ENCODE data around the gene MINK1.

Gene MINK1

DNA sequence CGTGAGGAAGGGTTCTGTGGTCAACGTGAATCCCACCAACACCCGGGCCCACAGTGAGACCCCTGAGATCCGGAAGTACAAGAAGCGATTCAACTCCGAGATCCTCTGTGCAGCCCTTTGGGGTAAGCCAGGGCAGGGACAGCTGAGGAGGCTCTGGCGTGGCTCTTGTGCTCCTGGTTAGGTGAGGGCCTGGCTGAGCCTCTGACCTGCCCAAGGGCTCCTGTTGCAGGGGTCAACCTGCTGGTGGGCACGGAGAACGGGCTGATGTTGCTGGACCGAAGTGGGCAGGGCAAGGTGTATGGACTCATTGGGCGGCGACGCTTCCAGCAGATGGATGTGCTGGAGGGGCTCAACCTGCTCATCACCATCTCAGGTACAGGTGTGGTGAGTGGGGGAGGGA, 62.0 kb downstream of the MINK1 start:
- H3K27me3 ChIP-seq (ENCODE audit: control insufficient read depth, insufficient read depth, low read length): peaks cover 11% of the 10 kb centered on the region
- no peak overlapping the region for H3K27ac ChIP-seq (ENCODE audit: low read depth, low read length)
- H3K4me1 ChIP-seq (ENCODE audit: control insufficient read depth, insufficient read depth, low read length): peaks cover 2% of the 10 kb centered on the region
- H3K9ac ChIP-seq (ENCODE audit: low read length): no peak overlapping the region
- peaks cover 47% of the 10 kb centered on the region for H3K36me3 ChIP-seq (ENCODE audit: control insufficient read depth, insufficient read depth, low read length)
- H3K4me3 ChIP-seq (ENCODE audit: low read length): no peak overlapping the region

GRCh38 chr17:4895657-4896331, 62.7 kb downstream of the MINK1 start:
- Histone ChIP-seq H3K4me1 (ENCODE audit: control insufficient read depth, insufficient read depth, low read length) (peaks cover 2% of the 10 kb centered on the region), H3K36me3 (ENCODE audit: control insufficient read depth, insufficient read depth, low read length) (peaks cover 40% of the 10 kb centered on the region), H3K27me3 (ENCODE audit: control insufficient read depth, insufficient read depth, low read length) (peaks cover 12% of the 10 kb centered on the region), H3K9ac (ENCODE audit: low read length) (no peak overlapping the region), H3K27ac (ENCODE audit: low read depth, low read length) (no peak overlapping the region), H3K4me3 (ENCODE audit: low read length) (no peak overlapping the region)

DNA sequence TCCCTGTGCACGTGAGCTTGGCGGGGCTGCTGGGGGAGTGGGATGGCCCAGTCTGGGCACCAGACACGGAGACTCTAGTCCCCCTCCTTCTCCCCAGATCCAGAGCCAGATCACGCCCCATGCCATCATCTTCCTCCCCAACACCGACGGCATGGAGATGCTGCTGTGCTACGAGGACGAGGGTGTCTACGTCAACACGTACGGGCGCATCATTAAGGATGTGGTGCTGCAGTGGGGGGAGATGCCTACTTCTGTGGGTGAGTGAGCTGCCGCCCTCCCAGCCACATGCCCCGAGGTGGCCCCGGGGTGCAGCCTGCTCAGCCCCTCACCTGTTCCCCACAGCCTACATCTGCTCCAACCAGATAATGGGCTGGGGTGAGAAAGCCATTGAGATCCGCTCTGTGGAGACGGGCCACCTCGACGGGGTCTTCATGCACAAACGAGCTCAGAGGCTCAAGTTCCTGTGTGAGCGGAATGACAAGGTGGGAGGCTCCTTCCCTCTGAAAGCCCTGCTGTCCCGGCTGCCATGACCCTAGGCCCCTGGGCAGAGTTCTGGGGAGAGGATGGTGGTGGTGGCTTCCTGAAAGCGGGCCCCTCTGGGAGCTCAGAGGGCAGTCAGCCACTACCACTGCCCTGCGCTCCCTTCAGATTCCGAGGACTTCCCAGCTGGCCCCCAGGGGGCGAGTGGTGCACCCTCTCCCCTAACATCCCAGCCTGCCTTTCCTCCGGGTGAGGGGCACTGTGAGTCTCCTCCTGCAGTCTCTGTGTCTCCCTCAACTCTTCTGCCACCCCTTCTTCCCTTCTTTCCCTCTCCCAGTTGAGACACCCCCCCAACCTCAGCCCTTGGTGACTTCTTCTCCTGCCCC, 63.4 kb downstream of the MINK1 start:
- Histone ChIP-seq H3K27me3 (ENCODE audit: control insufficient read depth, insufficient read depth, low read length) (peaks cover 12% of the 10 kb centered on the region), H3K4me1 (ENCODE audit: control insufficient read depth, insufficient read depth, low read length) (peaks cover 2% of the 10 kb centered on the region), H3K4me3 (ENCODE audit: low read length) (no peak overlapping the region), H3K9ac (ENCODE audit: low read length) (no peak overlapping the region), H3K27ac (ENCODE audit: low read depth, low read length) (no peak overlapping the region), H3K36me3 (ENCODE audit: control insufficient read depth, insufficient read depth, low read length) (peaks cover 33% of the 10 kb centered on the region)

- Histone ChIP-seq H3K4me3 (ENCODE audit: low read length) (no peak overlapping the region), H3K9ac (ENCODE audit: low read length) (no peak overlapping the region), H3K27me3 (ENCODE audit: control insufficient read depth, insufficient read depth, low read length) (peaks cover 12% of the 10 kb centered on the region), H3K4me1 (ENCODE audit: control insufficient read depth, insufficient read depth, low read length) (peaks cover 2% of the 10 kb centered on the region), H3K27ac (ENCODE audit: low read depth, low read length) (no peak overlapping the region), H3K36me3 (ENCODE audit: control insufficient read depth, insufficient read depth, low read length) (peaks cover 28% of the 10 kb centered on the region)
Observed at GRCh38 chr17:4897198-4897687, 64.1 kb downstream of the MINK1 start.

- H3K27me3 ChIP-seq (ENCODE audit: control insufficient read depth, insufficient read depth, low read length): peaks cover 12% of the 10 kb centered on the region
- peaks cover 2% of the 10 kb centered on the region for H3K4me1 ChIP-seq (ENCODE audit: control insufficient read depth, insufficient read depth, low read length)
- H3K36me3 ChIP-seq (ENCODE audit: control insufficient read depth, insufficient read depth, low read length): peaks cover 28% of the 10 kb centered on the region
- no peak overlapping the region for H3K4me3 ChIP-seq (ENCODE audit: low read length)
- H3K27ac ChIP-seq (ENCODE audit: low read depth, low read length): no peak overlapping the region
- no peak overlapping the region for H3K9ac ChIP-seq (ENCODE audit: low read length)
Observed at GRCh38 chr17:4897785-4898184, 64.6 kb downstream of the MINK1 start.

DNA sequence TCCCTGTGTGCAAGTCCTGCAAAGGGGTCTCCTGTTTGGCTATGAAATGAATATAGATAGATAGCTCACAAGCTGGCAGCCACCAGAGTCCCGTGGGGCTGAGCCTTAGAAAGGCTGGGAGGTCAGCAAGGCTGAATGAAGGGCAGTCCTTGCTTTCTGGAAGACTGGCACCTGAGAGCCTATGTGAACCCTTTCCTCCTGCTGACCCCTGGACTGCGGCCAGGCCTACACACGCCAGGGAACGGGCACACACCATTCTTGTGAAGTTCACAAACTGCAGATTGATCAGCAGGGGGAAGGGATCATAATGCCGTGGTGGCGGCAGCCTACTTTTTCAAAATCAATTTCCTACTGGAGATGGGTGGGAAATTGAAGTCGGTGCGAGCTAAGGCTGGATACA, 65.2 kb downstream of the MINK1 start:
- Histone ChIP-seq H3K4me3 (ENCODE audit: low read length) (no peak overlapping the region), H3K27me3 (ENCODE audit: control insufficient read depth, insufficient read depth, low read length) (peaks cover 12% of the 10 kb centered on the region), H3K27ac (ENCODE audit: low read depth, low read length) (no peak overlapping the region), H3K36me3 (ENCODE audit: control insufficient read depth, insufficient read depth, low read length) (peaks cover 25% of the 10 kb centered on the region), H3K4me1 (ENCODE audit: control insufficient read depth, insufficient read depth, low read length) (peaks cover 2% of the 10 kb centered on the region), H3K9ac (ENCODE audit: low read length) (no peak overlapping the region)

- Histone ChIP-seq H3K36me3 (ENCODE audit: control insufficient read depth, insufficient read depth, low read length) (peaks cover 23% of the 10 kb centered on the region), H3K4me1 (ENCODE audit: control insufficient read depth, insufficient read depth, low read length) (peaks cover 2% of the 10 kb centered on the region), H3K4me3 (ENCODE audit: low read length) (peak overlapping the region; percentile 67), H3K27me3 (ENCODE audit: control insufficient read depth, insufficient read depth, low read length) (peaks cover 12% of the 10 kb centered on the region), H3K27ac (ENCODE audit: low read depth, low read length) (no peak overlapping the region), H3K9ac (ENCODE audit: low read length) (no peak overlapping the region)
Observed at GRCh38 chr17:4898927-4899326, 65.8 kb downstream of the MINK1 start.

DNA sequence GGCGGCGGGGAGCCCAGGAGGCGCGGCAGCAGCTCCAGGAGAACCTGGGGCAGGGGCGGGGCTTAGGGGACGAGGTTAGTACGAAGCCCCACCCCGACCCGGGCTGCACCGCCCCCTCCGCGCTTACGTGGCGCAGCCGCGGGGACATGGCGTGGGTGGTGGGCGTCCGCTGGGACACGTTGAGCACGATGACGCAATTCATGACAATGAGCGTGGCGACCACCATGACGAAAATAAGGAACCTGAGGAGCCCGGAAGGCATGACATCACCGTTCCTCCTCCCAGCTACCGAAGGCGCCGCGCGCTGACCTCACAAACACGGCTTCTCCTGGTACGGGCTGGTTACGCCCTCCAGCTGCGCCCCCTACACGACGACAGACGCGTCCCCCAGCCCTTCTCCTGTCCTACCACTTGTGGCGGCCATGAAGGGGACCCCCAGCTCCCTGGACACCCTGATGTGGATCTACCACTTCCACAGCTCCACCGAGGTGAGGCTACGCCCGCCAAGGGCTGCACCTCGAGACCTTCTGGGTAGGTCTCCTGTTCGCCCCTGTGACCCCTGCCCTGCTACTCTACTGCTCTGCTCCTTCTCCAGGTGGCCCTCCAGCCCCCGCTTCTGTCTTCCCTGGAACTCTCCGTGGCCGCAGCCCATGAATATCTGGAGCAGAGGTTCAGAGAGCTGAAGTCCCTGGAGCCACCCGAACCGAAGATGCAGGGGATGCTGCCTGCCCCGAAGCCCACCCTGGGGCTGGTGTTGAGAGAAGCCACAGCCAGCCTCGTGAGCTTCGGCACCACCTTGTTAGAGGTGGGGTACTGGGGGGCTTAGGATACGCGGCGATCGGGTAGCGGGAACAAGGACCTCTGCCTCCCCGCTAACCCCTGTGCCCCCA, 66.4 kb downstream of the MINK1 start, which contains the start of gene C17orf107:
TSS of gene C17orf107 (plus strand) at position 196 of the 890 bp plus-strand sequence. CDS start at position 423, 227 bp downstream.
- H3K4me3 ChIP-seq (ENCODE audit: low read length): peak within 1 kb of the TSS; percentile 67
- no peak within 1 kb of the TSS for H3K27ac ChIP-seq (ENCODE audit: low read depth, low read length)
- peak within 1 kb of the TSS; percentile 32 for H3K9ac ChIP-seq (ENCODE audit: low read length)
- peaks cover 12% of the 10 kb centered on the region for H3K27me3 ChIP-seq (ENCODE audit: control insufficient read depth, insufficient read depth, low read length)
- H3K4me1 ChIP-seq (ENCODE audit: control insufficient read depth, insufficient read depth, low read length): peaks cover 2% of the 10 kb centered on the region
- peaks cover 18% of the 10 kb centered on the region for H3K36me3 ChIP-seq (ENCODE audit: control insufficient read depth, insufficient read depth, low read length)

GRCh38 chr17:4900231-4901107, 67.3 kb downstream of the MINK1 start:
- H3K27ac ChIP-seq (ENCODE audit: low read depth, low read length): no peak overlapping the region
- peaks cover 12% of the 10 kb centered on the region for H3K27me3 ChIP-seq (ENCODE audit: control insufficient read depth, insufficient read depth, low read length)
- no peak overlapping the region for H3K9ac ChIP-seq (ENCODE audit: low read length)
- H3K4me1 ChIP-seq (ENCODE audit: control insufficient read depth, insufficient read depth, low read length): peaks cover 2% of the 10 kb centered on the region
- H3K36me3 ChIP-seq (ENCODE audit: control insufficient read depth, insufficient read depth, low read length): peaks cover 10% of the 10 kb centered on the region
- H3K4me3 ChIP-seq (ENCODE audit: low read length): peak overlapping the region; percentile 67

GRCh38 chr17:4901108-4901647, 68.0 kb downstream of the MINK1 start:
- Histone ChIP-seq H3K36me3 (ENCODE audit: control insufficient read depth, insufficient read depth, low read length) (peaks cover 3% of the 10 kb centered on the region), H3K4me1 (ENCODE audit: control insufficient read depth, insufficient read depth, low read length) (peaks cover 2% of the 10 kb centered on the region), H3K9ac (ENCODE audit: low read length) (peak overlapping the region; percentile 22), H3K27me3 (ENCODE audit: control insufficient read depth, insufficient read depth, low read length) (peaks cover 12% of the 10 kb centered on the region), H3K27ac (ENCODE audit: low read depth, low read length) (no peak overlapping the region), H3K4me3 (ENCODE audit: low read length) (peak overlapping the region; percentile 67)

All from rectal smooth muscle tissue (tissue), 1 donor.